ENCODE data around the gene SERPINA10. TPM values are rescaled to one million over a fixed set of nuclear protein-coding genes. Genes with fewer than 3 reads are reported as not detected.
"Not testable (repeated sequence)": the region's sequence is repeated elsewhere in the genome, so short reads cannot be mapped to it uniquely, and the experiment has no call there.

Gene SERPINA10
- total RNA-seq, 1 experiment from 2014 or later: not detected

GRCh38 chr14:94264195-94264594 is 28.9 kb downstream of the SERPINA10 start:
- not testable (repeated sequence) for H3K4me3 ChIP-seq (ENCODE audit: low read length); H3K9ac ChIP-seq (ENCODE audit: low read length); H3K27me3 ChIP-seq (ENCODE audit: low read length); H4K20me1 ChIP-seq (ENCODE audit: insufficient read depth, low read depth, low read length); H3K4me1 ChIP-seq (ENCODE audit: low read length); H3K4me2 ChIP-seq (ENCODE audit: low read depth, low read length, poor library complexity, severe bottlenecking); H3K9me3 ChIP-seq (ENCODE audit: low read length); H2AFZ ChIP-seq (ENCODE audit: low read length); H3K27ac ChIP-seq (ENCODE audit: low read length); H3K79me2 ChIP-seq (ENCODE audit: low read length); H3K36me3 ChIP-seq (ENCODE audit: insufficient read depth, low read length); DNase-seq; H3K9me2 ChIP-seq (replicated peaks; ENCODE audit: insufficient read depth, low read length)

DNA sequence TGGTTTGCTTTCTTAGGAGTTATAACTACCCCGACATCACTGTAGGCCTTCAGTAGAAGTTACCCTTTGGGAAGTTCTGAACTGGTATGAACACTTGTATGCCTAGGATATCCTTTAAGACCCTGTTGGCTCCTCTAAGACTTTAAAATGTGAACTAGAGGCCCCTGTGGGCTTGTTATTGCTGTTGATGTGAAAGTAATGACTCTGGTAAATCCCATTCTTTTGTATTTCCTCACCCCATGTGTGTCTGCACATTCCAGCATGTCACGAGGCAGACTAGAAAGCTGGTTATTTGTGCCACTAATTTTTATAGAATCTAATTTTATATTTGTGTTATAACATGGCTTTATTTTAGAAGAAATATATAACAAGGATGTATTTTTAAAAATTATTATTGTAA is 48.9 kb downstream of the SERPINA10 start:
- Histone ChIP-seq H2AFZ (ENCODE audit: low read length) (no peak overlapping the region), H3K4me3 (ENCODE audit: low read length) (no peak overlapping the region), H4K20me1 (ENCODE audit: insufficient read depth, low read depth, low read length) (no peaks in the 10 kb centered on the region), H3K36me3 (ENCODE audit: insufficient read depth, low read length) (no peaks in the 10 kb centered on the region), H3K27ac (ENCODE audit: low read length) (no peak overlapping the region), H3K9me3 (ENCODE audit: low read length) (no peaks in the 10 kb centered on the region), H3K79me2 (ENCODE audit: low read length) (no peaks in the 10 kb centered on the region), H3K4me1 (ENCODE audit: low read length) (no peaks in the 10 kb centered on the region), H3K9ac (ENCODE audit: low read length) (no peak overlapping the region), H3K4me2 (ENCODE audit: low read depth, low read length, poor library complexity, severe bottlenecking) (no peak overlapping the region), H3K27me3 (ENCODE audit: low read length) (no peaks in the 10 kb centered on the region), H3K9me2 (replicated peaks; ENCODE audit: insufficient read depth, low read length) (no peaks in the 10 kb centered on the region)
- DNase-seq: no peak

GRCh38 chr14:94239406-94239805 is 53.7 kb downstream of the SERPINA10 start:
- no peaks in the 10 kb centered on the region for H3K27me3 ChIP-seq (ENCODE audit: low read length)
- no peaks in the 10 kb centered on the region for H3K9me2 ChIP-seq (replicated peaks; ENCODE audit: insufficient read depth, low read length)
- H3K4me3 ChIP-seq (ENCODE audit: low read length): no peak overlapping the region
- no peak overlapping the region for H3K27ac ChIP-seq (ENCODE audit: low read length)
- no peaks in the 10 kb centered on the region for H4K20me1 ChIP-seq (ENCODE audit: insufficient read depth, low read depth, low read length)
- no peak overlapping the region for H3K4me2 ChIP-seq (ENCODE audit: low read depth, low read length, poor library complexity, severe bottlenecking)
- H3K36me3 ChIP-seq (ENCODE audit: insufficient read depth, low read length): no peaks in the 10 kb centered on the region
- H2AFZ ChIP-seq (ENCODE audit: low read length): no peak overlapping the region
- H3K4me1 ChIP-seq (ENCODE audit: low read length): peaks cover 6% of the 10 kb centered on the region
- no peak overlapping the region for H3K9ac ChIP-seq (ENCODE audit: low read length)
- no peak for DNase-seq
- no peaks in the 10 kb centered on the region for H3K9me3 ChIP-seq (ENCODE audit: low read length)
- no peaks in the 10 kb centered on the region for H3K79me2 ChIP-seq (ENCODE audit: low read length)

DNA sequence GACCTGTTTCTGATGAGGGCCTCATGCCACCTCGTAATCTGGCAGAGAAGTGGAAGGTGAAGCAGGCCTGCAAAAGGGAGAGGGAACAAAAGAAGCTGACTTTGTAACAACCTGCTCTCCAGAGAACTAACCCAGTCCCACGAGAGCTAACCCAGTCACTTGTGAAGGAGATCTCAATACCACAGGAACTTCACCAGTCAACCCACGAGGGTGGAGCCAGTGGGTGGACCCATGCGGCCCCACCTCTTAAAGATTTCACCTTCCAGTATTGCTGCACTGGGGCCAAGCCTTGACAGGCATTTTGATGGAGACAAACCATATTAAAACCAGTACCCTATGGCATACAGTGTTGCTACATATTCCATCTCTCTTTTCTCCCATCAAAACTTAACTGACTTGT is 55.1 kb downstream of the SERPINA10 start:
- Histone ChIP-seq H4K20me1 (ENCODE audit: insufficient read depth, low read depth, low read length) (no peaks in the 10 kb centered on the region), H2AFZ (ENCODE audit: low read length) (no peak overlapping the region), H3K9me2 (replicated peaks; ENCODE audit: insufficient read depth, low read length) (no peaks in the 10 kb centered on the region), H3K79me2 (ENCODE audit: low read length) (no peaks in the 10 kb centered on the region), H3K9me3 (ENCODE audit: low read length) (no peaks in the 10 kb centered on the region), H3K9ac (ENCODE audit: low read length) (no peak overlapping the region), H3K27ac (ENCODE audit: low read length) (no peak overlapping the region), H3K4me3 (ENCODE audit: low read length) (no peak overlapping the region), H3K27me3 (ENCODE audit: low read length) (no peaks in the 10 kb centered on the region), H3K4me2 (ENCODE audit: low read depth, low read length, poor library complexity, severe bottlenecking) (no peak overlapping the region), H3K36me3 (ENCODE audit: insufficient read depth, low read length) (no peaks in the 10 kb centered on the region), H3K4me1 (ENCODE audit: low read length) (peaks cover 6% of the 10 kb centered on the region)
- DNase-seq: no peak

DNA sequence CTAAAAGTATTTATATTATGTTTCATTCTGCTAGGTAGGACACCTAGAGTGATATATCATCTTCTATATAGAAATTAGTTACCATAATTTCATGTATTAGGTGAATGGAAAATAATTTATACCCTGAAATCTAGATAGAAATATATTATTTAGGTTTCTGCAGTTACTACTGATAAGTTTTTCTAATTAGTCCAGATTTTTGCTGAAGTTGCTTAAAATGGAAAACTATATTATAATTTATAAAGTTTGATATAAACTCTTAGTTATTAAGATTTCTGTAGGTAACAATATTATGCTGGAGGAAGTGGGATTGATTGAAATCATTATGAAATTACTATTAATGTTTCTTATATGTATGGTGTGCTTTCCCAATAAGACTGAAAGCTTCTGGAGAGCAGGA is 56.0 kb downstream of the SERPINA10 start:
- no peaks in the 10 kb centered on the region for H3K9me2 ChIP-seq (replicated peaks; ENCODE audit: insufficient read depth, low read length)
- H4K20me1 ChIP-seq (ENCODE audit: insufficient read depth, low read depth, low read length): no peaks in the 10 kb centered on the region
- no peak overlapping the region for H3K9ac ChIP-seq (ENCODE audit: low read length)
- no peaks in the 10 kb centered on the region for H3K79me2 ChIP-seq (ENCODE audit: low read length)
- no peak for DNase-seq
- H3K9me3 ChIP-seq (ENCODE audit: low read length): no peaks in the 10 kb centered on the region
- H3K27me3 ChIP-seq (ENCODE audit: low read length): no peaks in the 10 kb centered on the region
- H3K36me3 ChIP-seq (ENCODE audit: insufficient read depth, low read length): no peaks in the 10 kb centered on the region
- peaks cover 6% of the 10 kb centered on the region for H3K4me1 ChIP-seq (ENCODE audit: low read length)
- H3K27ac ChIP-seq (ENCODE audit: low read length): no peak overlapping the region
- no peak overlapping the region for H3K4me2 ChIP-seq (ENCODE audit: low read depth, low read length, poor library complexity, severe bottlenecking)
- H2AFZ ChIP-seq (ENCODE audit: low read length): no peak overlapping the region
- H3K4me3 ChIP-seq (ENCODE audit: low read length): no peak overlapping the region

Other genes starting within 250 kb of the SERPINA10 start
- 217 and 248 TPM in 2 replicates for gene DDX24, start 212.1 kb downstream of the SERPINA10 start, total RNA-seq (2014; rRNA removed; shearing (Covaris generic); ENCODE audit: low replicate concordance)
- 7.8 and 17.6 TPM in 2 replicates for gene IFI27L1, start 212.0 kb downstream of the SERPINA10 start, total RNA-seq (2014; rRNA removed; shearing (Covaris generic); ENCODE audit: low replicate concordance)
- 0.48 and 1.1 TPM in 2 replicates for gene IFI27, start 182.5 kb downstream of the SERPINA10 start, total RNA-seq (2014; rRNA removed; shearing (Covaris generic); ENCODE audit: low replicate concordance)
- 118 and 145 TPM in 2 replicates for gene IFI27L2, start 163.7 kb downstream of the SERPINA10 start, total RNA-seq (2014; rRNA removed; shearing (Covaris generic); ENCODE audit: low replicate concordance)
- 0.75 and 0.79 TPM in 2 replicates for gene PPP4R4, start 118.9 kb downstream of the SERPINA10 start, total RNA-seq (2014; rRNA removed; shearing (Covaris generic); ENCODE audit: low replicate concordance)
- gene SERPINA6, start 30.1 kb upstream of the SERPINA10 start, total RNA-seq (2014; rRNA removed; shearing (Covaris generic); ENCODE audit: low replicate concordance): not detected in 2 replicates
- gene SERPINA2, start 73.4 kb upstream of the SERPINA10 start, total RNA-seq (2014; rRNA removed; shearing (Covaris generic); ENCODE audit: low replicate concordance): not detected in 2 replicates
- 0.54 TPM in 1 of 2 replicates, not detected in the other for gene SERPINA1, start 95.3 kb upstream of the SERPINA10 start, total RNA-seq (2014; rRNA removed; shearing (Covaris generic); ENCODE audit: low replicate concordance)
- 0.97 and 1.4 TPM in 2 replicates for gene SERPINA11, start 159.5 kb upstream of the SERPINA10 start, total RNA-seq (2014; rRNA removed; shearing (Covaris generic); ENCODE audit: low replicate concordance)
- 164 and 182 TPM in 2 replicates for gene SERPINA9, start 182.9 kb upstream of the SERPINA10 start, total RNA-seq (2014; rRNA removed; shearing (Covaris generic); ENCODE audit: low replicate concordance)
- gene SERPINA12, start 216.2 kb upstream of the SERPINA10 start, total RNA-seq (2014; rRNA removed; shearing (Covaris generic); ENCODE audit: low replicate concordance): not detected in 2 replicates

All from Karpas-422 (cell line).